ENCODE results near the gene CREBL2.
"Not testable (repeated sequence)": the region's sequence is repeated elsewhere in the genome, so short reads cannot be mapped to it uniquely, and the experiment has no call there.

CREBL2 gene

GRCh38 chr12:12611512-12612306 lies at the start of gene CREBL2:
TSS of gene CREBL2 (plus strand) at chr12:12611876. CDS start at chr12:12612173, 297 bp downstream.
- peak; percentile 92 for DNase-seq (ENCODE audit: low spot score)

GRCh38 chr12:12562016-12562483 lies 49.6 kb upstream of the CREBL2 start:
- peak; percentile 77 for DNase-seq (ENCODE audit: low spot score)

GRCh38 chr12:12562585-12563261 lies 49.0 kb upstream of the CREBL2 start, which contains the start of gene DUSP16:
TSS of gene DUSP16 (minus strand) at chr12:12562863. CDS start at chr12:12521098, 41,765 bp downstream.
- DNase-seq (ENCODE audit: low spot score) = peak; percentile 92

- no peak for DNase-seq (ENCODE audit: low spot score)
These were observed 48.3 kb upstream of the CREBL2 start for GRCh38 chr12:12563290-12563928.

GRCh38 chr12:12564911-12565310 lies 46.8 kb upstream of the CREBL2 start:
- no peak for DNase-seq (ENCODE audit: low spot score)

GRCh38 chr12:12565971-12566370 lies 45.7 kb upstream of the CREBL2 start:
- not testable (repeated sequence) for DNase-seq (ENCODE audit: low spot score)

GRCh38 chr12:12572659-12573058 lies 39.0 kb upstream of the CREBL2 start:
- DNase-seq (ENCODE audit: low spot score) = no peak

- DNase-seq (ENCODE audit: low spot score) = no peak
These were observed 33.9 kb upstream of the CREBL2 start for GRCh38 chr12:12577786-12578185.

- DNase-seq (ENCODE audit: low spot score) = not testable (repeated sequence)
These were observed 31.0 kb upstream of the CREBL2 start for GRCh38 chr12:12580716-12581115.

- DNase-seq (ENCODE audit: low spot score) = no peak
These were observed 29.3 kb upstream of the CREBL2 start for GRCh38 chr12:12582193-12582881.

- DNase-seq (ENCODE audit: low spot score) = no peak
These were observed 28.8 kb upstream of the CREBL2 start for GRCh38 chr12:12582895-12583303.

- DNase-seq (ENCODE audit: low spot score) = no peak
These were observed 28.0 kb upstream of the CREBL2 start for GRCh38 chr12:12583510-12584178.

- DNase-seq (ENCODE audit: low spot score) = no peak
These were observed 26.4 kb upstream of the CREBL2 start for GRCh38 chr12:12585115-12585863.

- no peak for DNase-seq (ENCODE audit: low spot score)
These were observed 24.6 kb upstream of the CREBL2 start for GRCh38 chr12:12586879-12587675.

GRCh38 chr12:12587878-12588277 lies 23.8 kb upstream of the CREBL2 start:
- DNase-seq (ENCODE audit: low spot score) = no peak

- DNase-seq (ENCODE audit: low spot score) = not testable (repeated sequence)
These were observed 23.2 kb upstream of the CREBL2 start for GRCh38 chr12:12588436-12588835.

- DNase-seq (ENCODE audit: low spot score) = no peak
These were observed 20.7 kb upstream of the CREBL2 start for GRCh38 chr12:12590961-12591360.

GRCh38 chr12:12592930-12593329 lies 18.7 kb upstream of the CREBL2 start:
- no peak for DNase-seq (ENCODE audit: low spot score)

GRCh38 chr12:12595929-12596328 lies 15.7 kb upstream of the CREBL2 start:
- DNase-seq (ENCODE audit: low spot score) = not testable (repeated sequence)

GRCh38 chr12:12596598-12596997 lies 15.1 kb upstream of the CREBL2 start:
- not testable (repeated sequence) for DNase-seq (ENCODE audit: low spot score)

All from D341Med (cell line).